Fibroblast of the aortic adventitia (primary cell): Measurements from ENCODE around the gene NSF. TPM values are rescaled to one million over a fixed set of nuclear protein-coding genes. Genes with fewer than 3 reads are reported as not detected.

Source experiments
- DNase-seq: peaks from one replicate; pipeline ENCODE4 v3.0.0-alpha.2; 2010; ENCODE audit warnings: low read depth
- H3K4me3 ChIP-seq: 2 replicates; pipeline ENCODE4 v1.5.1; 2011; ENCODE audit warnings: low read depth, mild to moderate bottlenecking, control low read depth, low read length, moderate library complexity
- total RNA-seq: library from RNA; depleted of rRNA; stranded (reverse); fragments of >200 nt; gene quantifications from 2 replicates; pipeline ENCODE4 v1.2.3, GENCODE V29; 2012; ENCODE audit warnings: low replicate concordance
- TF ChIP-seq, protein P1 (sequence below): IDR thresholded peaks from 2 replicates; pipeline ENCODE4 v1.5.1; 2011; ENCODE audit warnings: mild to moderate bottlenecking, low read length, control low read depth, inconsistent platforms; ENCODE audit not compliant: insufficient read depth

Gene NSF
- total RNA-seq, 1 donor: 59.7 TPM

DNA sequence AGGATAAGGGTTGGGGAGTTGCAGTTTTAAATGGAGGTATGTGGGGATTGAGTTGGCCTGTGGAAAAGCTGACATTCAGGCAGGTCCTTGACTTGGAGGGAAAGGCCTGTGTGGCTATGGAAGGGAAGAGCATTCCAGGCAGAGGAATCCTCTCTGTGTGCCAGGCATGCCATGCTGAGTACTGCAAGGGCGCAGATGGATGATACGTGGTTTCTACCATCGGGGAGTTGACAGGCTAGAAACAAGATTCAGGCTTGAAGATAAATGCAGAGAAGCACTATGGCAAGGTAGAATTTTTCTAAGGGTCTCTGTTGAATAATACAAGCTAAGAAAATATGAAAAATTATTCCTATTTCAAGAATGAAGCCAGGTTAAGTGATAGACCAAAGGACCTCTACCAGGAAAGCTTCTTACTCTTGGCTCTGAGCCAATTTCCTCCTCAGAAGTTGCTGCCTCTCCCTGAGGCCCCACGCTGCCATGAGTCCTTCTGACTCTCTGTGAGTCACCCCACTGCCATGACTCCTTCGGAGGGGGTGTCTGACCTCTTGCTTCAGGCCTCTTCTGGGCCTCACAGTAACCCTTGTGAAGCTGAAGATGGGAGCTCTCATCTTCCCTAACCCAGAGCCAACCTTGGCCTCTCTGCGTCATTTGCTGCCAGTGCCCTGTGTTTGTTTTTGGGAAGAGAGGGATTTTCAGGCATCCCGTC is 152.2 kb downstream of the NSF start:
- H3K4me3 ChIP-seq: no peak overlapping the region
- TF ChIP-seq, protein P1, sequence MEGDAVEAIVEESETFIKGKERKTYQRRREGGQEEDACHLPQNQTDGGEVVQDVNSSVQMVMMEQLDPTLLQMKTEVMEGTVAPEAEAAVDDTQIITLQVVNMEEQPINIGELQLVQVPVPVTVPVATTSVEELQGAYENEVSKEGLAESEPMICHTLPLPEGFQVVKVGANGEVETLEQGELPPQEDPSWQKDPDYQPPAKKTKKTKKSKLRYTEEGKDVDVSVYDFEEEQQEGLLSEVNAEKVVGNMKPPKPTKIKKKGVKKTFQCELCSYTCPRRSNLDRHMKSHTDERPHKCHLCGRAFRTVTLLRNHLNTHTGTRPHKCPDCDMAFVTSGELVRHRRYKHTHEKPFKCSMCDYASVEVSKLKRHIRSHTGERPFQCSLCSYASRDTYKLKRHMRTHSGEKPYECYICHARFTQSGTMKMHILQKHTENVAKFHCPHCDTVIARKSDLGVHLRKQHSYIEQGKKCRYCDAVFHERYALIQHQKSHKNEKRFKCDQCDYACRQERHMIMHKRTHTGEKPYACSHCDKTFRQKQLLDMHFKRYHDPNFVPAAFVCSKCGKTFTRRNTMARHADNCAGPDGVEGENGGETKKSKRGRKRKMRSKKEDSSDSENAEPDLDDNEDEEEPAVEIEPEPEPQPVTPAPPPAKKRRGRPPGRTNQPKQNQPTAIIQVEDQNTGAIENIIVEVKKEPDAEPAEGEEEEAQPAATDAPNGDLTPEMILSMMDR: no peak
- peak; percentile 76 for DNase-seq

DNA sequence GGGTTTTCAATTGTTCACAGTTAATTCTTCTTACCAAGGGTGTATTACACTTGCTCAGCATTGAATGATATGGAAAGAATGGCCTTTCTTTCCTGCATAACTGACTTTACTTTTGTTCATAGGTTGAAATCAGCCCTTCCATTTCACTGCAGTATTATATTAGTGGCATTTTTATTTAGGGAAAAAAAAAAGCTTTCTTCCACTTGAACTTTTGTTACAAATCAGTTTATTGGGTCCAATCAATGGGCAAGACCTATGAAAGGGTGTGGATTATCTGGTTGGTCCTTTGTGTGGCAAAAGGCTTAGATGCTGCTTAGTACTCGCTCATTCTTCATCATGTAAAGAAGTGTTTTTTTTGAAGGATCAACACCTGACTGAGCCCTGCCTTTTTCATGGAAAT is 154.0 kb downstream of the NSF start:
- DNase-seq: no peak
- no peak overlapping the region for H3K4me3 ChIP-seq
- TF ChIP-seq, protein P1: no peak

DNA sequence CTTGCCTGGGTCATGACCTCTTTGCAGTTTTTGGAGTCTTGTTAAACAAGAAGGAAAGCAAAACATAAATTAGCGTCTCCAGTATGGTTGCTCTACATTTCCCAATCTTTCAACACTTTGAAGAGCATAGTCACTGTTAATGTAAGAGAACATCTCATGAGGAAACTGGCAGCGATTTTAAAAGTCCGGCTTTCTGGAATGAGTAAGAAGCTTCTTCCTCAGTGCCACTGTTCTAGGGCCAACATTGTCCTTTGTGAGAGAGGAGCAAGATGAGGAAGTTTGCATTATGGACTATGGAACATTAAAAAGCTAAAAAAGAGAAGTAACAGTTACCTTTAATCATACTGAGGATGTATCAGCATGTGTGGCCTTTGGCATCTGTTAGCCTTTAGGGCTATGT is 154.9 kb downstream of the NSF start:
- no peak for DNase-seq
- no peak overlapping the region for H3K4me3 ChIP-seq
- TF ChIP-seq, protein P1: no peak

DNA sequence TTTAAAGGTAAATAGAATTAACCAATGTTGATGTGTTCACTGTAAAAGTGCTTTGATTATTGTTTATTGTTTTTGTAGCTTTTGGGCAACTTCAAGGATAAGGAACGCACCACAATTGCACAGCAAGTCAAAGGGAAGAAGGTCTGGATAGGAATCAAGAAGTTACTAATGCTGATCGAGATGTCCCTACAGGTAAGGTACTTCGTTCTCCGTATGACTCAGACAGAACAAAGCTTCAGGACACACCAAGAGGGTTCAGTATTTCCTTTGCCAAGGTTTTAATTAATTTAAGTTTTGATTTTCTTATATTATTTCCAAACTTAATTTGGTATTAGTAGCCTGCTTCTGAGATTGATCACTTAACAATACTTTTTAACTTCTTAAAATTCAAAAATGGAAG is 161.0 kb downstream of the NSF start:
- DNase-seq: no peak
- H3K4me3 ChIP-seq: no peak overlapping the region
- TF ChIP-seq, protein P1: no peak

DNA sequence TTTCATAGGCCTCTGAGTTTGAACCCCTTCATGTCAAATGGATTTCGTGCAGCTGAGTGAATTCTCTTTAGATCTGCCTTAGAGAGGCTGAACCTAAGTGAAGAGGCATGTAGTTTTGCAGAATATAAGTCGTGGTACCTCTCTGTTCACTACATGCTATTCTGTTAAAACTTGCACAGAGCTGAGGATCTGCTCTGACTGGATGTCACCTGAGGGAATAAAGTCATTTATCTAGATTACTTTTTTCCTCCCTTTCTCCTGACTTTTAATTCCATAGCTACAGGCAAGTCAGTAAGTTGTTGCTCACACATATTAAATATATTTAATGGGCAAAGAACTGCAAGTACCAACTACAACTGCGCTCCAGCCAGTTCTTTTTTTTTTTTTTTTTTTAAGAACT is 163.3 kb downstream of the NSF start:
- TF ChIP-seq, protein P1: no peak
- H3K4me3 ChIP-seq: no peak overlapping the region
- no peak for DNase-seq

DNA sequence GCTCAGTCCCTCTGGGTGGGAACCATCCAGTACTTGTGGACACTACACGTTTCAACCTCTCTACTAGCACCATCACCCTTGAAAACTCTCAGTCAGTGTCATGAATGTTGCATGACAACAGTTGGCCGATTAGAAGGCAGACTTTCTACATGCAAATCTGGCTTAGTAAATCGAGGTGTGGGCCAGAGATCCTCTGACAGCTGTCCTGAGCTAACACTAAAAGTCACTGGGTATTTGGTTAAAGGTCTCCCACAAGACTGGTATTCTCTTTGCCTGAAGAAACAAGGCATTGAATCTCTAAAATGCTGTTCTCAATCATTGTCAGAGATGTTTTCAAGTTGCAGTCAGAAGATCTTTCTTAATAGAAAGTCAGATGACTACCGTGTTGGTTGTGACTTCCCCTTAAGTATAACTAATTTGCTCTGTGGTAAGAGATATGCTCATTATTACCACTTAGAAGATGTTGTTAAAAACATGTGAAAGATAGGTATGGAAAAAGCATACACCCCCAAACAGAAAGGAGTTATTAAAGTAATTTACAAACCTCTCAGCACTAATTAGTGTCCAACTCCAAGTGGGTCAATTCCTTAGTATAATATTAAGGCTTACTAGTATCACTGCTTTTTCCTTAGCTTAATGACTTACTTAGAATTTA is 165.7 kb downstream of the NSF start:
- DNase-seq: no peak
- H3K4me3 ChIP-seq: no peak overlapping the region
- TF ChIP-seq, protein P1: no peak
